IPS-18c (cell line): ENCODE results near the gene SHB.

Experiments used
- H3K4me3 ChIP-seq: 2 replicates; pipeline ENCODE4 v1.7.0; 2013; ENCODE audit warnings: low read depth, mild to moderate bottlenecking, low read length, moderate library complexity; ENCODE audit not compliant: insufficient read depth
- H3K9me3 ChIP-seq: one replicate; pipeline ENCODE4 v1.6.1; 2013; ENCODE audit warnings: mild to moderate bottlenecking, low read length, moderate library complexity; ENCODE audit not compliant: control insufficient read depth, insufficient read depth

The SHB gene

GRCh38 chr9:37960631-37961030, 108.4 kb downstream of the SHB start:
- H3K9me3 ChIP-seq = peaks cover 2% of the 10 kb centered on the region
- no peak overlapping the region for H3K4me3 ChIP-seq

GRCh38 chr9:37959976-37960375, 109.1 kb downstream of the SHB start:
- Histone ChIP-seq H3K4me3 (no peak overlapping the region), H3K9me3 (peaks cover 2% of the 10 kb centered on the region)

- peaks cover 2% of the 10 kb centered on the region for H3K9me3 ChIP-seq
- no peak overlapping the region for H3K4me3 ChIP-seq
These were observed 110.9 kb downstream of the SHB start for GRCh38 chr9:37958154-37958553.

GRCh38 chr9:37957664-37957953, 111.4 kb downstream of the SHB start:
- no peak overlapping the region for H3K4me3 ChIP-seq
- peaks cover 2% of the 10 kb centered on the region for H3K9me3 ChIP-seq

- H3K9me3 ChIP-seq = peaks cover 2% of the 10 kb centered on the region
- H3K4me3 ChIP-seq = no peak overlapping the region
These were observed 111.9 kb downstream of the SHB start for GRCh38 chr9:37956904-37957663.

- peaks cover 2% of the 10 kb centered on the region for H3K9me3 ChIP-seq
- no peak overlapping the region for H3K4me3 ChIP-seq
These were observed 112.6 kb downstream of the SHB start for GRCh38 chr9:37956423-37956820.

GRCh38 chr9:37955781-37956422, 113.1 kb downstream of the SHB start:
- Histone ChIP-seq H3K4me3 (no peak overlapping the region), H3K9me3 (peaks cover 2% of the 10 kb centered on the region)

- no peak overlapping the region for H3K4me3 ChIP-seq
These were observed 114.4 kb downstream of the SHB start for GRCh38 chr9:37954581-37954981.

GRCh38 chr9:37953775-37954437, 115.1 kb downstream of the SHB start:
- H3K9me3 ChIP-seq = no peaks in the 10 kb centered on the region
- no peak overlapping the region for H3K4me3 ChIP-seq

More at GRCh38 chr9:37954581-37954981, 114.4 kb downstream of the SHB start:
- H3K9me3 ChIP-seq = no peaks in the 10 kb centered on the region

- Histone ChIP-seq H3K4me3 (no peak overlapping the region), H3K9me3 (no peaks in the 10 kb centered on the region)
These were observed 115.7 kb downstream of the SHB start for GRCh38 chr9:37953206-37953774.

- H3K4me3 ChIP-seq = no peak overlapping the region
These were observed 116.3 kb downstream of the SHB start for GRCh38 chr9:37952731-37953130.

GRCh38 chr9:37951671-37952449, 117.2 kb downstream of the SHB start:
- Histone ChIP-seq H3K4me3 (no peak overlapping the region), H3K9me3 (no peaks in the 10 kb centered on the region)

More at GRCh38 chr9:37952731-37953130, 116.3 kb downstream of the SHB start:
- no peaks in the 10 kb centered on the region for H3K9me3 ChIP-seq

- Histone ChIP-seq H3K4me3 (no peak overlapping the region), H3K9me3 (no peaks in the 10 kb centered on the region)
These were observed 118.5 kb downstream of the SHB start for GRCh38 chr9:37950561-37950960.

- H3K4me3 ChIP-seq = no peak overlapping the region
- H3K9me3 ChIP-seq = no peaks in the 10 kb centered on the region
These were observed 119.5 kb downstream of the SHB start for GRCh38 chr9:37949576-37949975.

- Histone ChIP-seq H3K4me3 (no peak overlapping the region), H3K9me3 (no peaks in the 10 kb centered on the region)
These were observed 120.5 kb downstream of the SHB start for GRCh38 chr9:37948417-37948980.

- no peaks in the 10 kb centered on the region for H3K9me3 ChIP-seq
- H3K4me3 ChIP-seq = no peak overlapping the region
These were observed 121.0 kb downstream of the SHB start for GRCh38 chr9:37947977-37948376.

- no peak overlapping the region for H3K4me3 ChIP-seq
- no peaks in the 10 kb centered on the region for H3K9me3 ChIP-seq
These were observed 121.6 kb downstream of the SHB start for GRCh38 chr9:37947471-37947870.
